Hematopoietic multipotent progenitor cell treated with erythropoietin and hydrocortisone succinate and interleukin-3 and kit ligand, for 6 days (in vitro differentiated cells): ENCODE results near the gene AKAP7.
"Not testable (repeated sequence)": the region's sequence is repeated elsewhere in the genome, so short reads cannot be mapped to it uniquely, and the experiment has no call there.

Experiments used
- DNase-seq: peaks from one replicate; pipeline ENCODE4 v3.0.0-alpha.2; 2015

AKAP7 gene

GRCh38 chr6:131257104-131257503, 121.8 kb downstream of the AKAP7 start:
- DNase-seq, result no peak

- no peak for DNase-seq
Observed at GRCh38 chr6:131258010-131258652, 122.9 kb downstream of the AKAP7 start.

- DNase-seq, result no peak
Observed at GRCh38 chr6:131258816-131259476, 123.7 kb downstream of the AKAP7 start.

- not testable (repeated sequence) for DNase-seq
Observed at GRCh38 chr6:131260960-131261359, 125.7 kb downstream of the AKAP7 start.

GRCh38 chr6:131262060-131262459, 126.8 kb downstream of the AKAP7 start:
- peak; percentile 5 for DNase-seq

GRCh38 chr6:131265939-131266338, 130.7 kb downstream of the AKAP7 start:
- DNase-seq, result no peak

GRCh38 chr6:131268303-131268702, 133.0 kb downstream of the AKAP7 start:
- no peak for DNase-seq

- no peak for DNase-seq
Observed at GRCh38 chr6:131269565-131270391, 134.5 kb downstream of the AKAP7 start.

- DNase-seq, result no peak
Observed at GRCh38 chr6:131270534-131270933, 135.3 kb downstream of the AKAP7 start.

GRCh38 chr6:131275273-131275672, 140.0 kb downstream of the AKAP7 start:
- no peak for DNase-seq

- no peak for DNase-seq
Observed at GRCh38 chr6:131277591-131277990, 142.3 kb downstream of the AKAP7 start.

- peak; percentile 51 for DNase-seq
Observed at GRCh38 chr6:131281471-131282270, 146.4 kb downstream of the AKAP7 start.

GRCh38 chr6:131282365-131282764, 147.1 kb downstream of the AKAP7 start:
- DNase-seq, result no peak

GRCh38 chr6:131283466-131284175, 148.4 kb downstream of the AKAP7 start:
- no peak for DNase-seq

- no peak for DNase-seq
Observed at GRCh38 chr6:131285548-131285947, 150.3 kb downstream of the AKAP7 start.

GRCh38 chr6:131286469-131287040, 151.3 kb downstream of the AKAP7 start:
- no peak for DNase-seq

GRCh38 chr6:131288214-131288613, 152.9 kb downstream of the AKAP7 start:
- DNase-seq, result no peak

GRCh38 chr6:131290955-131291354, 155.7 kb downstream of the AKAP7 start:
- no peak for DNase-seq

GRCh38 chr6:131292145-131292938, 157.1 kb downstream of the AKAP7 start:
- no peak for DNase-seq

GRCh38 chr6:131293472-131293911, 158.2 kb downstream of the AKAP7 start:
- DNase-seq, result no peak

GRCh38 chr6:131295081-131295480, 159.8 kb downstream of the AKAP7 start:
- DNase-seq, result no peak
